Measurements from ENCODE around the gene ECHDC3. TPM values are rescaled to one million over a fixed set of nuclear protein-coding genes. Genes with fewer than 3 reads are reported as not detected.
"Not testable (repeated sequence)": the region's sequence is repeated elsewhere in the genome, so short reads cannot be mapped to it uniquely, and the experiment has no call there.

Gene ECHDC3
- total RNA-seq, 2 donors from 2014 or later = 12.9 to 13.6 TPM

DNA sequence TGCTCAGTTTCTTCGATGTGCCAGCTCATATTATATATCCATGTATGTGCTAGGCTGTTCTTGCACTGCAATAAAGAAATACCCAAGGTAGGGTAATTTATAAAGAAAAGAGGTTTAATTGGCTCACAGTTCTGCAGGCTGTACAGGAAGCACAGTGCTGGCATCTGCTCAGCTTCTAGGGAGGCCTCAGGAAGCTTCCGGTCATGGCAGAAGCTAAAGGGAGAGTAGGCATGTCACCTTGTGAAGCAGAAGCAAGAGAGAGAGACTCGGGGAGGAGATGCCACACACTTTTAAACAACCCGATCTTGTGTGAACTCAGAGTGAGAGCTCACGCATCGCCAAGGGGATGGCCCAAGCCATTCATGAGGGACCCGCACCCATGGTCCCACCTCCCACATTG, 13.8 kb upstream of the ECHDC3 start:
- no peak for DNase-seq
- no peak overlapping the region for H3K27ac Mint-ChIP-seq
- no peaks in the 10 kb centered on the region for H3K4me1 Mint-ChIP-seq
- peaks cover 2% of the 10 kb centered on the region for H3K36me3 Mint-ChIP-seq (ENCODE audit: low read depth)
- Histone ChIP-seq H3K27ac (ENCODE audit: low read depth, low read length) (no peak overlapping the region), H3K9me3 (ENCODE audit: control insufficient read depth, low read length) (peaks cover 6% of the 10 kb centered on the region), H3K27me3 (ENCODE audit: control insufficient read depth, insufficient read depth, low read length, poor library complexity, severe bottlenecking) (no peaks in the 10 kb centered on the region), H3K36me3 (ENCODE audit: control insufficient read depth, insufficient read depth, low read length) (no peaks in the 10 kb centered on the region), H3K4me3 (ENCODE audit: low read length) (no peak overlapping the region), H3K9ac (ENCODE audit: extremely low read depth, low read length, poor library complexity, severe bottlenecking) (no peak overlapping the region), H3K4me1 (ENCODE audit: control insufficient read depth, insufficient read depth, low read length) (no peaks in the 10 kb centered on the region)
- peaks cover 30% of the 10 kb centered on the region for H3K9me3 Mint-ChIP-seq
- 93 to 100% methylated on average over 4 to 7 of the region's 7 CpGs for WGBS, 2 experiments (ENCODE audit: insufficient coverage in 1 of 2, insufficient read length in 1 of 2)
- TF ChIP-seq, protein P1, sequence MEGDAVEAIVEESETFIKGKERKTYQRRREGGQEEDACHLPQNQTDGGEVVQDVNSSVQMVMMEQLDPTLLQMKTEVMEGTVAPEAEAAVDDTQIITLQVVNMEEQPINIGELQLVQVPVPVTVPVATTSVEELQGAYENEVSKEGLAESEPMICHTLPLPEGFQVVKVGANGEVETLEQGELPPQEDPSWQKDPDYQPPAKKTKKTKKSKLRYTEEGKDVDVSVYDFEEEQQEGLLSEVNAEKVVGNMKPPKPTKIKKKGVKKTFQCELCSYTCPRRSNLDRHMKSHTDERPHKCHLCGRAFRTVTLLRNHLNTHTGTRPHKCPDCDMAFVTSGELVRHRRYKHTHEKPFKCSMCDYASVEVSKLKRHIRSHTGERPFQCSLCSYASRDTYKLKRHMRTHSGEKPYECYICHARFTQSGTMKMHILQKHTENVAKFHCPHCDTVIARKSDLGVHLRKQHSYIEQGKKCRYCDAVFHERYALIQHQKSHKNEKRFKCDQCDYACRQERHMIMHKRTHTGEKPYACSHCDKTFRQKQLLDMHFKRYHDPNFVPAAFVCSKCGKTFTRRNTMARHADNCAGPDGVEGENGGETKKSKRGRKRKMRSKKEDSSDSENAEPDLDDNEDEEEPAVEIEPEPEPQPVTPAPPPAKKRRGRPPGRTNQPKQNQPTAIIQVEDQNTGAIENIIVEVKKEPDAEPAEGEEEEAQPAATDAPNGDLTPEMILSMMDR (conservative IDR thresholded peaks at IDR 0.05) = no peak
- no peaks in the 10 kb centered on the region for H3K27me3 Mint-ChIP-seq (ENCODE audit: insufficient read depth)
- no peak overlapping the region for H3K4me3 Mint-ChIP-seq

DNA sequence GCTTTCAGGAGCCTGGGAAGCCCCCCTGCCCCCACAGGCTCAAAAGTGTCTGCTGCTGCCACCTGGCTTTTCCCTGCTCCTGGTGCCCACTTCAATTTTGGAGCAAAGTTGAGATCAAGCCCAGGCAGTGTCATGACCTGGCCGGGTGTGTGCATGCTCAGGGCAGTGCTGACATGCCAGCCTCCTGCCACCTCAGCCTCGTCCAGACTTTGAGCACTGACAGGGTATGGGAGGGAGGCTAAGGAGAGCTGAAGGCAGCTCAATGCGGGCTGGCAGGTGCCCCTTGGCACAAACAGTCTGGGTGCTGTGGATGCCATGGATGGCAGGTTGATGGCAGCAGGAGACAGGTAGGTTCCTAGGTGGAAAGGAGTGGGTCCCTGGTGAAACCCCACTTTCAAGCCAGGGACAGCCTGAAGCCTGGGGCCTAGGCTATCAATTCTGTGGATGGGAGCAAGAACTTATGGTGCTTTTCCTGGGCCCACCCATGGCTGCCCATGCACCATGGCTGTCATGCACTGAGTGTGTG, 12.3 kb upstream of the ECHDC3 start:
- peaks cover 6% of the 10 kb centered on the region for H3K9me3 ChIP-seq (ENCODE audit: control insufficient read depth, low read length)
- no peak overlapping the region for H3K27ac Mint-ChIP-seq
- no peak for DNase-seq
- H3K27me3 ChIP-seq (ENCODE audit: control insufficient read depth, insufficient read depth, low read length, poor library complexity, severe bottlenecking) = no peaks in the 10 kb centered on the region
- no peaks in the 10 kb centered on the region for H3K36me3 ChIP-seq (ENCODE audit: control insufficient read depth, insufficient read depth, low read length)
- H3K4me3 Mint-ChIP-seq = no peak overlapping the region
- peaks cover 30% of the 10 kb centered on the region for H3K9me3 Mint-ChIP-seq
- 86 to 100% methylated on average over 2 to 3 of the region's 3 CpGs for WGBS, 2 experiments (ENCODE audit: insufficient coverage in 1 of 2, insufficient read length in 1 of 2)
- no peak overlapping the region for H3K9ac ChIP-seq (ENCODE audit: extremely low read depth, low read length, poor library complexity, severe bottlenecking)
- H3K4me3 ChIP-seq (ENCODE audit: low read length) = no peak overlapping the region
- TF ChIP-seq, protein P1 (conservative IDR thresholded peaks at IDR 0.05) = no peak
- no peak overlapping the region for H3K27ac ChIP-seq (ENCODE audit: low read depth, low read length)
- H3K36me3 Mint-ChIP-seq (ENCODE audit: low read depth) = peaks cover 2% of the 10 kb centered on the region
- H3K27me3 Mint-ChIP-seq (ENCODE audit: insufficient read depth) = no peaks in the 10 kb centered on the region
- no peaks in the 10 kb centered on the region for H3K4me1 ChIP-seq (ENCODE audit: control insufficient read depth, insufficient read depth, low read length)
- no peaks in the 10 kb centered on the region for H3K4me1 Mint-ChIP-seq

DNA sequence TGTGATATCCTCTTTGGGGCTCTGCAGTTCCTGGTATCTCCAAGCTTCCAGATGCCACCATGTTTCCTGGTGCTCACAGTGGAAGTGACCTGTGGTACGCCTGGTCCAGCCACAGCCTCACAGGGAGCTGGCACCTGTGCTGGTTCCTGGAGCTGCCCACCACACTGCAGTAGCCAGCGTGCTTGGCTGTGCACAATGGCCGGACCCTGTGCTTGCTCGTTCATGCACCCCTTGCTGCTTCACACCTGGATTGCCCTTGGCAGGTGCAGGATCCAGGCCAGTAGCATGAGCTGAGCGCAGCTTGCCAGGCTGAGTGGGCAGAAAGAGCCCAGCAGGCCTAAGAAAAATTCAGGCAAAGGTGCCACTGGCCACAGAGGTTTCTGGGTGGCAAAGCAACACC, 11.4 kb upstream of the ECHDC3 start:
- DNase-seq = no peak
- 92 to 93% methylated on average over 3 to 5 of the region's 5 CpGs for WGBS, 2 experiments (ENCODE audit: insufficient coverage in 1 of 2, insufficient read length in 1 of 2)
- Histone ChIP-seq H3K9ac (ENCODE audit: extremely low read depth, low read length, poor library complexity, severe bottlenecking) (no peak overlapping the region), H3K27ac (ENCODE audit: low read depth, low read length) (no peak overlapping the region), H3K27me3 (ENCODE audit: control insufficient read depth, insufficient read depth, low read length, poor library complexity, severe bottlenecking) (no peaks in the 10 kb centered on the region), H3K36me3 (ENCODE audit: control insufficient read depth, insufficient read depth, low read length) (no peaks in the 10 kb centered on the region), H3K4me1 (ENCODE audit: control insufficient read depth, insufficient read depth, low read length) (no peaks in the 10 kb centered on the region), H3K9me3 (ENCODE audit: control insufficient read depth, low read length) (peaks cover 6% of the 10 kb centered on the region), H3K4me3 (ENCODE audit: low read length) (no peak overlapping the region)
- Mint-ChIP-seq H3K27me3 (ENCODE audit: insufficient read depth) (no peaks in the 10 kb centered on the region), H3K4me3 (no peak overlapping the region), H3K36me3 (ENCODE audit: low read depth) (peaks cover 2% of the 10 kb centered on the region), H3K4me1 (no peaks in the 10 kb centered on the region), H3K27ac (no peak overlapping the region), H3K9me3 (peaks cover 30% of the 10 kb centered on the region)
- TF ChIP-seq, protein P1 (conservative IDR thresholded peaks at IDR 0.05) = no peak

DNA sequence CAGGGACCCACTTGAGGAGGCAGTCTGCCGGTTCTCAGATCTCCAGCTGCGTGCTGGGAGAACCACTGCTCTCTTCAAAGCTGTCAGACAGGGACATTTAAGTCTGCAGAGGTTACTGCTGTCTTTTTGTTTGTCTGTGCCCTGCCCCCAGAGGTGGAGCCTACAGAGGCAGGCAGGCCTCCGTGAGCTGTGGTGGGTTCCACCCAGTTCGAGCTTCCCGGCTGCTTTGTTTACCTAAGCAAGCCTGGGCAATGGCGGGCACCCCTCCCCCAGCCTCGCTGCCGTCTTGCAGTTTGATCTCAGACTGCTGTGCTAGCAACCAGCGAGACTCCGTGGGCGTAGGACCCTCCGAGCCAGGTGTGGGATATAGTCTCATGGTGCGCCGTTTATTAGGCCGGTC, 5.4 kb upstream of the ECHDC3 start:
- not testable (repeated sequence) for H3K27ac Mint-ChIP-seq; H3K27ac ChIP-seq (ENCODE audit: low read depth, low read length); H3K36me3 Mint-ChIP-seq (ENCODE audit: low read depth); H3K4me3 ChIP-seq (ENCODE audit: low read length); H3K9ac ChIP-seq (ENCODE audit: extremely low read depth, low read length, poor library complexity, severe bottlenecking); H3K4me1 Mint-ChIP-seq; H3K4me1 ChIP-seq (ENCODE audit: control insufficient read depth, insufficient read depth, low read length); H3K36me3 ChIP-seq (ENCODE audit: control insufficient read depth, insufficient read depth, low read length); DNase-seq; H3K27me3 ChIP-seq (ENCODE audit: control insufficient read depth, insufficient read depth, low read length, poor library complexity, severe bottlenecking)
- Mint-ChIP-seq H3K27me3 (ENCODE audit: insufficient read depth) (peaks cover 13% of the 10 kb centered on the region), H3K9me3 (peaks cover 17% of the 10 kb centered on the region), H3K4me3 (peak overlapping the region; percentile 57)
- peaks cover 13% of the 10 kb centered on the region for H3K9me3 ChIP-seq (ENCODE audit: control insufficient read depth, low read length)
- WGBS, 2 experiments (ENCODE audit: insufficient coverage in 1 of 2, insufficient read length in 1 of 2) = no CpG with 5 or more reads among the region's 15 CpGs

DNA sequence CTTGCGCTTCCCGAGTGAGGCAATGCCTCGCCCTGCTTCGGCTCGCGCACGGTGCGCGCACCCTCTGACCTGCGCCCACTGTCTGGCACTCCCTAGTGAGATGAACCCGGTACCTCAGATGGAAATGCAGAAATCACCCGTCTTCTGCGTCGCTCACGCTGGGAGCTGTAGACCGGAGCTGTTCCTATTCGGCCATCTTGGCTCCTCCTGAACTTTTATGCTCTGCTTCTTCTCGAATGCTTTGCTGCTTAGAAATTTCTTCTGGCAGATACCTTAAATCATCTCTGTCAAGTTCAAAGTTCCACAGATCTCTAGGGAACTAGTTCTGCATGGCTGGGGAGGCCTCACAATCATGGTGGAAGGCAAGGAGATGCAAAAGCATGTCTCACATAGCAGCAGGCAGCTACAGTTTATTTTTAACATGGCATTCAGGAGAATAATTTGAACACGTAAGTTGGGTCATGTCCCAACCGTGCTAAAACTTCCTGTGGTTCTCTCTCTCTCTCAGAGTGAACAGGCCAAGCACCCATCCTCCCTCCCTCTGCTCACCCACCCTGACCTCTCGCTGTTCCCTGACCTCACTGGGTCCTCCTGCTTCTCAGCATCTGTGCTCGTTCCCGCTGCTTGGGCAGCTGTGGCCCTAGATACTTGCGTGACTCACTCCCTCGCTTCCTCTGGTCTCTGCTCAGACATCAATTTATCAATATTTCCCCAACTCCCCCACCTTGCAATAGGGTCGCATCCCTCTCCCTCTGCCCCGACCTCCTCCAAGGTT, 4.7 kb upstream of the ECHDC3 start:
- Mint-ChIP-seq H3K27ac (peak overlapping the region; percentile 93), H3K9me3 (peaks cover 18% of the 10 kb centered on the region), H3K4me3 (peak overlapping the region; percentile 57), H3K27me3 (ENCODE audit: insufficient read depth) (peaks cover 13% of the 10 kb centered on the region)
- not testable (repeated sequence) for H3K36me3 ChIP-seq (ENCODE audit: control insufficient read depth, insufficient read depth, low read length); H3K4me1 Mint-ChIP-seq; H3K27me3 ChIP-seq (ENCODE audit: control insufficient read depth, insufficient read depth, low read length, poor library complexity, severe bottlenecking); H3K4me1 ChIP-seq (ENCODE audit: control insufficient read depth, insufficient read depth, low read length); H3K36me3 Mint-ChIP-seq (ENCODE audit: low read depth); H3K27ac ChIP-seq (ENCODE audit: low read depth, low read length); H3K9ac ChIP-seq (ENCODE audit: extremely low read depth, low read length, poor library complexity, severe bottlenecking); DNase-seq
- Histone ChIP-seq H3K4me3 (ENCODE audit: low read length) (peak overlapping the region; percentile 76), H3K9me3 (ENCODE audit: control insufficient read depth, low read length) (peaks cover 13% of the 10 kb centered on the region)
- 58 to 74% methylated on average over 14 to 27 of the region's 27 CpGs for WGBS, 2 experiments (ENCODE audit: insufficient coverage in 1 of 2, insufficient read length in 1 of 2)

Measured in endodermal cell (in vitro differentiated cells).